ENCODE measurements around the gene SPTSSB. TPM values are rescaled to one million over a fixed set of nuclear protein-coding genes. Genes with fewer than 3 reads are reported as not detected.

The SPTSSB gene
- total RNA-seq, 1 experiment from 2014 or later = 15.7 TPM

DNA sequence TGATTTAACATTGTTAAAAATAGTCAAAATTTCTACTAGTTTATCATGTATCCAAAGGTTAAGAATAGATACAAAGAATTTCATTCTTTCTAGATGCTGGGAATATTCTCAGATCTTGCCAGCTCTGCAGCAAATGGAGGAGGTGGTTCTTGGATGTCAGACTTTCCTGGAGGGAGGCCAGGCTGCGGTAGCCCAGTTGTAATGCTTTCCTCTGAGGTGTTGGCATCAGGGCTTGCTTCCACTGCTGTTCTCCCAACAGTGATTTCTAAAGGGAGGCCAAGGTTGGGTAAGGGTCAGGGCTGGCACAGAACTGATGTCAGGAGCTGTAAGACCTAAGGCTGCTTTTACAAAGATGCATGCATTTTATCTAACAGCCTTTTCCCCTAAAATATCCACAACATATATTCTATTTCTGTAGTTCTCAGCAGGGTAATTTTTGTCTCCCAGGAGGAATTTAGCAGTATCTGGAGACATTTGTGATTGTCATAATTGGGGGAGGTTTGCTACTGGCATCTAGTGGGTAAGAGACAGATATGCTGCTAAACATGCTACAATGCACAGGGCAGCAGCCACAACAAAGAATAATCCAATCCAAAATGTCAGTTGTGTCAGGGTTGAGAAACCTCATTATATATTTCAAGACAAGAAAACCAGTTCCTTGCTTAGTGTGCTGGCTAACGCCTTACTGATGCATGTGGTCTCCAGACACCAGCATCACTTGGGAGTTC, 42.0 kb upstream of the SPTSSB start:
- DNase-seq (ENCODE audit: low spot score) (no peak), ATAC-seq (no peak)
- Mint-ChIP-seq H3K9me3 (peaks cover 24% of the 10 kb centered on the region), H3K4me1 (peaks cover 48% of the 10 kb centered on the region), H3K4me3 (no peak overlapping the region), H3K27ac (no peak overlapping the region), H3K36me3 (peaks cover 25% of the 10 kb centered on the region), H3K27me3 (ENCODE audit: low read depth) (no peaks in the 10 kb centered on the region; the same call in 1 of the 2 replicates)
- ChIA-PET CTCF (interaction anchor here (1.1 kb wide), 1 partner anchor 42 kb away, joined by 3 read pairs; the partner anchor contains the start of gene SPTSSB), POLR2A (no interaction called here)
- TF ChIP-seq RORB (CRISPR knock-in tag; IDR thresholded peaks at IDR 0.05) (no peak), ZNF671 (CRISPR knock-in tag; IDR thresholded peaks at IDR 0.05) (no peak), NFYB (CRISPR knock-in tag; conservative IDR thresholded peaks at IDR 0.05; ENCODE audit: low read depth) (no peak), ZNF423 (CRISPR knock-in tag; IDR thresholded peaks at IDR 0.05) (no peak), ESRRA (CRISPR knock-in tag; IDR thresholded peaks at IDR 0.05; ENCODE audit: borderline replicate concordance) (no peak), NFATC4 (CRISPR knock-in tag; IDR thresholded peaks at IDR 0.05) (no peak)
- TF ChIP-seq, protein P1, sequence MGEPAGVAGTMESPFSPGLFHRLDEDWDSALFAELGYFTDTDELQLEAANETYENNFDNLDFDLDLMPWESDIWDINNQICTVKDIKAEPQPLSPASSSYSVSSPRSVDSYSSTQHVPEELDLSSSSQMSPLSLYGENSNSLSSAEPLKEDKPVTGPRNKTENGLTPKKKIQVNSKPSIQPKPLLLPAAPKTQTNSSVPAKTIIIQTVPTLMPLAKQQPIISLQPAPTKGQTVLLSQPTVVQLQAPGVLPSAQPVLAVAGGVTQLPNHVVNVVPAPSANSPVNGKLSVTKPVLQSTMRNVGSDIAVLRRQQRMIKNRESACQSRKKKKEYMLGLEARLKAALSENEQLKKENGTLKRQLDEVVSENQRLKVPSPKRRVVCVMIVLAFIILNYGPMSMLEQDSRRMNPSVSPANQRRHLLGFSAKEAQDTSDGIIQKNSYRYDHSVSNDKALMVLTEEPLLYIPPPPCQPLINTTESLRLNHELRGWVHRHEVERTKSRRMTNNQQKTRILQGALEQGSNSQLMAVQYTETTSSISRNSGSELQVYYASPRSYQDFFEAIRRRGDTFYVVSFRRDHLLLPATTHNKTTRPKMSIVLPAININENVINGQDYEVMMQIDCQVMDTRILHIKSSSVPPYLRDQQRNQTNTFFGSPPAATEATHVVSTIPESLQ (CRISPR knock-in tag; IDR thresholded peaks at IDR 0.05) = no peak

DNA sequence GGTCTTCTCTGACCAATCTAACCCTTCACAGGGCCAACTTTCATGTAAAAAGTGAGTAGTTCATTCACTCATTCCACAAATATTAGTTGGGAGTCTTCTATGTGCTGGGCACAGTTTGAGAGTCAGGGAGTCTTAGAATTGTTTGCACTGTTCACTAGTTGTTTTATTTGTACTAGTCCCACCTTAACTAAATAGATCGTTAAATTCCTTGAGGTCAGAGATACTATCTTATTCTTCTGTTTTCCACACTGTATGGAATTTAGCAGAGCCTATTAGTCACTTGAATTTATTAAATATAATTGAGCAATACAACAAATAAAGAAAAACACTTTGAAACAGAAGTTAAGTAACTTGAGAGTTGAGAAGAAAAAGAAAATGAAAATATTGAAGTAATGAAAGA, 40.8 kb upstream of the SPTSSB start:
- Mint-ChIP-seq H3K4me1 (peaks cover 53% of the 10 kb centered on the region), H3K4me3 (no peak overlapping the region), H3K27me3 (ENCODE audit: low read depth) (no peaks in the 10 kb centered on the region; the same call in 1 of the 2 replicates), H3K36me3 (peaks cover 13% of the 10 kb centered on the region), H3K9me3 (peaks cover 12% of the 10 kb centered on the region), H3K27ac (no peak overlapping the region)
- POLR2A ChIA-PET = no interaction called here
- no peak for DNase-seq (ENCODE audit: low spot score)
- ATAC-seq = no peak
- CTCF ChIA-PET = no interaction called here
- TF ChIP-seq GTF2I (CRISPR knock-in tag; conservative IDR thresholded peaks at IDR 0.05) = no peak
- no peak for TF ChIP-seq ZNF317 (CRISPR knock-in tag; IDR thresholded peaks at IDR 0.05; ENCODE audit: borderline replicate concordance, low read depth)
- TF ChIP-seq MYBL2 (CRISPR knock-in tag; IDR thresholded peaks at IDR 0.05) = no peak
- no peak for TF ChIP-seq CREB1 (CRISPR knock-in tag; IDR thresholded peaks at IDR 0.05)
- TF ChIP-seq JUN (CRISPR knock-in tag; IDR thresholded peaks at IDR 0.05) = no peak
- TF ChIP-seq, protein P2, sequence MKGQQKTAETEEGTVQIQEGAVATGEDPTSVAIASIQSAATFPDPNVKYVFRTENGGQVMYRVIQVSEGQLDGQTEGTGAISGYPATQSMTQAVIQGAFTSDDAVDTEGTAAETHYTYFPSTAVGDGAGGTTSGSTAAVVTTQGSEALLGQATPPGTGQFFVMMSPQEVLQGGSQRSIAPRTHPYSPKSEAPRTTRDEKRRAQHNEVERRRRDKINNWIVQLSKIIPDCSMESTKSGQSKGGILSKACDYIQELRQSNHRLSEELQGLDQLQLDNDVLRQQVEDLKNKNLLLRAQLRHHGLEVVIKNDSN (CRISPR knock-in tag; IDR thresholded peaks at IDR 0.05) = no peak
- TF ChIP-seq, protein P3, sequence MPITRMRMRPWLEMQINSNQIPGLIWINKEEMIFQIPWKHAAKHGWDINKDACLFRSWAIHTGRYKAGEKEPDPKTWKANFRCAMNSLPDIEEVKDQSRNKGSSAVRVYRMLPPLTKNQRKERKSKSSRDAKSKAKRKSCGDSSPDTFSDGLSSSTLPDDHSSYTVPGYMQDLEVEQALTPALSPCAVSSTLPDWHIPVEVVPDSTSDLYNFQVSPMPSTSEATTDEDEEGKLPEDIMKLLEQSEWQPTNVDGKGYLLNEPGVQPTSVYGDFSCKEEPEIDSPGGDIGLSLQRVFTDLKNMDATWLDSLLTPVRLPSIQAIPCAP (CRISPR knock-in tag; IDR thresholded peaks at IDR 0.05) = no peak
- no peak for TF ChIP-seq ESRRA (CRISPR knock-in tag; IDR thresholded peaks at IDR 0.05; ENCODE audit: borderline replicate concordance)
- TF ChIP-seq, protein P4, sequence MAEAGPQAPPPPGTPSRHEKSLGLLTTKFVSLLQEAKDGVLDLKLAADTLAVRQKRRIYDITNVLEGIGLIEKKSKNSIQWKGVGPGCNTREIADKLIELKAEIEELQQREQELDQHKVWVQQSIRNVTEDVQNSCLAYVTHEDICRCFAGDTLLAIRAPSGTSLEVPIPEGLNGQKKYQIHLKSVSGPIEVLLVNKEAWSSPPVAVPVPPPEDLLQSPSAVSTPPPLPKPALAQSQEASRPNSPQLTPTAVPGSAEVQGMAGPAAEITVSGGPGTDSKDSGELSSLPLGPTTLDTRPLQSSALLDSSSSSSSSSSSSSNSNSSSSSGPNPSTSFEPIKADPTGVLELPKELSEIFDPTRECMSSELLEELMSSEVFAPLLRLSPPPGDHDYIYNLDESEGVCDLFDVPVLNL (CRISPR knock-in tag; IDR thresholded peaks at IDR 0.05; ENCODE audit: borderline replicate concordance, low read depth) = no peak
- TF ChIP-seq, protein P5, sequence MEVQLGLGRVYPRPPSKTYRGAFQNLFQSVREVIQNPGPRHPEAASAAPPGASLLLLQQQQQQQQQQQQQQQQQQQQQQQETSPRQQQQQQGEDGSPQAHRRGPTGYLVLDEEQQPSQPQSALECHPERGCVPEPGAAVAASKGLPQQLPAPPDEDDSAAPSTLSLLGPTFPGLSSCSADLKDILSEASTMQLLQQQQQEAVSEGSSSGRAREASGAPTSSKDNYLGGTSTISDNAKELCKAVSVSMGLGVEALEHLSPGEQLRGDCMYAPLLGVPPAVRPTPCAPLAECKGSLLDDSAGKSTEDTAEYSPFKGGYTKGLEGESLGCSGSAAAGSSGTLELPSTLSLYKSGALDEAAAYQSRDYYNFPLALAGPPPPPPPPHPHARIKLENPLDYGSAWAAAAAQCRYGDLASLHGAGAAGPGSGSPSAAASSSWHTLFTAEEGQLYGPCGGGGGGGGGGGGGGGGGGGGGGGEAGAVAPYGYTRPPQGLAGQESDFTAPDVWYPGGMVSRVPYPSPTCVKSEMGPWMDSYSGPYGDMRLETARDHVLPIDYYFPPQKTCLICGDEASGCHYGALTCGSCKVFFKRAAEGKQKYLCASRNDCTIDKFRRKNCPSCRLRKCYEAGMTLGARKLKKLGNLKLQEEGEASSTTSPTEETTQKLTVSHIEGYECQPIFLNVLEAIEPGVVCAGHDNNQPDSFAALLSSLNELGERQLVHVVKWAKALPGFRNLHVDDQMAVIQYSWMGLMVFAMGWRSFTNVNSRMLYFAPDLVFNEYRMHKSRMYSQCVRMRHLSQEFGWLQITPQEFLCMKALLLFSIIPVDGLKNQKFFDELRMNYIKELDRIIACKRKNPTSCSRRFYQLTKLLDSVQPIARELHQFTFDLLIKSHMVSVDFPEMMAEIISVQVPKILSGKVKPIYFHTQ (CRISPR knock-in tag; IDR thresholded peaks at IDR 0.05) = no peak
- TF ChIP-seq ELF4 (CRISPR knock-in tag; IDR thresholded peaks at IDR 0.05; ENCODE audit: low read depth) = no peak
- TF ChIP-seq, protein P6, sequence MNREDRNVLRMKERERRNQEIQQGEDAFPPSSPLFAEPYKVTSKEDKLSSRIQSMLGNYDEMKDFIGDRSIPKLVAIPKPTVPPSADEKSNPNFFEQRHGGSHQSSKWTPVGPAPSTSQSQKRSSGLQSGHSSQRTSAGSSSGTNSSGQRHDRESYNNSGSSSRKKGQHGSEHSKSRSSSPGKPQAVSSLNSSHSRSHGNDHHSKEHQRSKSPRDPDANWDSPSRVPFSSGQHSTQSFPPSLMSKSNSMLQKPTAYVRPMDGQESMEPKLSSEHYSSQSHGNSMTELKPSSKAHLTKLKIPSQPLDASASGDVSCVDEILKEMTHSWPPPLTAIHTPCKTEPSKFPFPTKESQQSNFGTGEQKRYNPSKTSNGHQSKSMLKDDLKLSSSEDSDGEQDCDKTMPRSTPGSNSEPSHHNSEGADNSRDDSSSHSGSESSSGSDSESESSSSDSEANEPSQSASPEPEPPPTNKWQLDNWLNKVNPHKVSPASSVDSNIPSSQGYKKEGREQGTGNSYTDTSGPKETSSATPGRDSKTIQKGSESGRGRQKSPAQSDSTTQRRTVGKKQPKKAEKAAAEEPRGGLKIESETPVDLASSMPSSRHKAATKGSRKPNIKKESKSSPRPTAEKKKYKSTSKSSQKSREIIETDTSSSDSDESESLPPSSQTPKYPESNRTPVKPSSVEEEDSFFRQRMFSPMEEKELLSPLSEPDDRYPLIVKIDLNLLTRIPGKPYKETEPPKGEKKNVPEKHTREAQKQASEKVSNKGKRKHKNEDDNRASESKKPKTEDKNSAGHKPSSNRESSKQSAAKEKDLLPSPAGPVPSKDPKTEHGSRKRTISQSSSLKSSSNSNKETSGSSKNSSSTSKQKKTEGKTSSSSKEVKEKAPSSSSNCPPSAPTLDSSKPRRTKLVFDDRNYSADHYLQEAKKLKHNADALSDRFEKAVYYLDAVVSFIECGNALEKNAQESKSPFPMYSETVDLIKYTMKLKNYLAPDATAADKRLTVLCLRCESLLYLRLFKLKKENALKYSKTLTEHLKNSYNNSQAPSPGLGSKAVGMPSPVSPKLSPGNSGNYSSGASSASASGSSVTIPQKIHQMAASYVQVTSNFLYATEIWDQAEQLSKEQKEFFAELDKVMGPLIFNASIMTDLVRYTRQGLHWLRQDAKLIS (CRISPR knock-in tag; IDR thresholded peaks at IDR 0.05; ENCODE audit: borderline replicate concordance) = no peak
- no peak for TF ChIP-seq ZNF263 (CRISPR knock-in tag; IDR thresholded peaks at IDR 0.05; ENCODE audit: low read depth)
- TF ChIP-seq, protein P7, sequence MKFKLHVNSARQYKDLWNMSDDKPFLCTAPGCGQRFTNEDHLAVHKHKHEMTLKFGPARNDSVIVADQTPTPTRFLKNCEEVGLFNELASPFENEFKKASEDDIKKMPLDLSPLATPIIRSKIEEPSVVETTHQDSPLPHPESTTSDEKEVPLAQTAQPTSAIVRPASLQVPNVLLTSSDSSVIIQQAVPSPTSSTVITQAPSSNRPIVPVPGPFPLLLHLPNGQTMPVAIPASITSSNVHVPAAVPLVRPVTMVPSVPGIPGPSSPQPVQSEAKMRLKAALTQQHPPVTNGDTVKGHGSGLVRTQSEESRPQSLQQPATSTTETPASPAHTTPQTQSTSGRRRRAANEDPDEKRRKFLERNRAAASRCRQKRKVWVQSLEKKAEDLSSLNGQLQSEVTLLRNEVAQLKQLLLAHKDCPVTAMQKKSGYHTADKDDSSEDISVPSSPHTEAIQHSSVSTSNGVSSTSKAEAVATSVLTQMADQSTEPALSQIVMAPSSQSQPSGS (CRISPR knock-in tag; IDR thresholded peaks at IDR 0.05; ENCODE audit: borderline replicate concordance, low read depth) = no peak
